ENCODE measurements around the gene KLC3.

DNA sequence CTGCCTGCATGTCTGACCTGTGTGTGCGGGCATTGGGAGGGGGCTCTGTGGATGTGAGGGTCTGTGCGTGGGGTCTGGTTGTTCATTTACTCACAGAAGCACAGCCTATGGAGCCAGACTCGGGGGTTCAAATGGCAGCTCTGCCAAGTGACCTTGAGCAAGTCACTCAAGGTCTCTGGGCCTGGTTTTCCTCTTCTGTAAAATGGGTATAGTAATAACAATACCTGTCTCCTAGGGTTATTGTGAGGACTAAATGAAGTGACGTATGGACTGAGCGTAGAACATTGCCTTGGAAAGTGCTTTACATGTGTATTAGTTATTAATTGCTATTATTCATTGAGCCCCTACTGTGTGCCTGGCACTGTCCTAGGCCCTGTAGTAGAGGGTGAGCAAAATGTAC is 42.3 kb upstream of the KLC3 start:
- no peak for TF ChIP-seq CTCF (IDR thresholded peaks at IDR 0.05; ENCODE audit: control extremely low read depth in 1 of 3, insufficient read depth in 1 of 3, low read depth in 1 of 3, low read length in 3 of 3)
- no peak for TF ChIP-seq POLR2A (IDR thresholded peaks at IDR 0.05; ENCODE audit: control extremely low read depth in 1 of 2, low read depth in 2 of 2, low read length in 2 of 2)
- TF ChIP-seq EP300 (IDR thresholded peaks at IDR 0.05; ENCODE audit: borderline replicate concordance in 1 of 2, low read depth in 2 of 2, low read length in 2 of 2), result no peak
- TF ChIP-seq NRF1 (IDR thresholded peaks at IDR 0.05; ENCODE audit: low read depth, low read length), result no peak
- no peak for TF ChIP-seq CBX8 (IDR thresholded peaks at IDR 0.05; ENCODE audit: borderline replicate concordance, low read depth, low read length)
- no peak for TF ChIP-seq EZH2 (IDR thresholded peaks at IDR 0.05; ENCODE audit: low read depth, low read length, severe bottlenecking)
- TF ChIP-seq RAD21 (IDR thresholded peaks at IDR 0.05 in 1 of 2, conservative IDR thresholded peaks at IDR 0.05 in 1 of 2; ENCODE audit: low read depth in 2 of 2, low read length in 2 of 2), result no peak
- no peak for TF ChIP-seq TBP (IDR thresholded peaks at IDR 0.05; ENCODE audit: low read depth, low read length)
- TF ChIP-seq CTBP2 (IDR thresholded peaks at IDR 0.05; ENCODE audit: borderline replicate concordance, insufficient read depth, insufficient read length, low read length), result no peak
- no peak for TF ChIP-seq RFX5 (IDR thresholded peaks at IDR 0.05; ENCODE audit: borderline replicate concordance, low read depth, low read length)
- TF ChIP-seq ZNF274 (IDR thresholded peaks at IDR 0.05; ENCODE audit: borderline replicate concordance, extremely low read depth, low read length), result no peak
- TF ChIP-seq GABPA (IDR thresholded peaks at IDR 0.05; ENCODE audit: borderline replicate concordance, insufficient read depth, low read length), result no peak

Measured in H1 (cell line).